ENCODE data around the gene RNU1-3. TPM values are rescaled to one million over a fixed set of nuclear protein-coding genes. Genes with fewer than 3 reads are reported as not detected.
"Not testable (repeated sequence)": the region's sequence is repeated elsewhere in the genome, so short reads cannot be mapped to it uniquely, and the experiment has no call there.

The RNU1-3 gene
- total and polyA plus RNA-seq, 4 donors: under 0.01 to 16.7 (median under 0.01) TPM; not detected in 1

- peak overlapping the region; percentile 62 to 78 for H3K27ac ChIP-seq (ENCODE audit: low read depth in 1 of 2, low read length in 2 of 2)
- H3K4me3 ChIP-seq (ENCODE audit: low read depth in 1 of 3, low read length in 3 of 3); H3K9ac ChIP-seq (ENCODE audit: low read depth in 1 of 2, low read length in 2 of 2); DNase-seq (ENCODE audit: low spot score); H3K36me3 ChIP-seq (ENCODE audit: control insufficient read depth in 4 of 4, insufficient read depth in 3 of 4, low read depth in 1 of 4, low read length in 3 of 4); H3K27me3 ChIP-seq (ENCODE audit: control insufficient read depth in 4 of 4, insufficient read depth in 4 of 4, low read length in 3 of 4); H3K9me3 ChIP-seq (ENCODE audit: control insufficient read depth in 4 of 4, low read length in 3 of 4): not testable (repeated sequence)
- 37% methylated on average over 4 of the region's 7 CpGs for WGBS
- peaks cover 0 to 14% (median 4%) of the 10 kb centered on the region in 4 donors for H3K4me1 ChIP-seq (ENCODE audit: control insufficient read depth in 4 of 4, insufficient read depth in 4 of 4, low read length in 3 of 4)
- TF ChIP-seq HNF4A (conservative IDR thresholded peaks at IDR 0.05) (peak; percentile 59 to 67), RXRA (IDR thresholded peaks at IDR 0.05) (peak; percentile 54 to 63), MAX (IDR thresholded peaks at IDR 0.05) (peak; percentile 27), SP1 (IDR thresholded peaks at IDR 0.05) (peak; percentile 49), YY1 (IDR thresholded peaks at IDR 0.05) (peak; percentile 48)
Measured at GRCh38 chr1:16697152-16697551, 30.4 kb upstream of the RNU1-3 start.

GRCh38 chr1:16696507-16697150 lies 29.9 kb upstream of the RNU1-3 start:
- Histone ChIP-seq H3K4me1 (ENCODE audit: control insufficient read depth in 4 of 4, insufficient read depth in 4 of 4, low read length in 3 of 4) (peaks cover 0 to 14% (median 4%) of the 10 kb centered on the region in 4 donors), H3K4me3 (ENCODE audit: low read depth in 1 of 3, low read length in 3 of 3) (peak overlapping the region in 2 of 3 donors; percentile 27 to 37), H3K27ac (ENCODE audit: low read depth in 1 of 2, low read length in 2 of 2) (peak overlapping the region; percentile 62 to 78)
- 20% methylated on average over 28 of the region's 33 CpGs for WGBS
- H3K9me3 ChIP-seq (ENCODE audit: control insufficient read depth in 4 of 4, low read length in 3 of 4); H3K36me3 ChIP-seq (ENCODE audit: control insufficient read depth in 4 of 4, insufficient read depth in 3 of 4, low read depth in 1 of 4, low read length in 3 of 4); H3K27me3 ChIP-seq (ENCODE audit: control insufficient read depth in 4 of 4, insufficient read depth in 4 of 4, low read length in 3 of 4); H3K9ac ChIP-seq (ENCODE audit: low read depth in 1 of 2, low read length in 2 of 2): not testable (repeated sequence)
- peak; percentile 37 for DNase-seq (ENCODE audit: low spot score)
- peak; percentile 4 for TF ChIP-seq SP1 (IDR thresholded peaks at IDR 0.05)

GRCh38 chr1:16694308-16694702 lies 27.6 kb upstream of the RNU1-3 start:
- not testable (repeated sequence) for H3K4me3 ChIP-seq (ENCODE audit: low read depth in 1 of 3, low read length in 3 of 3); H3K9me3 ChIP-seq (ENCODE audit: control insufficient read depth in 4 of 4, low read length in 3 of 4); H3K27me3 ChIP-seq (ENCODE audit: control insufficient read depth in 4 of 4, insufficient read depth in 4 of 4, low read length in 3 of 4); H3K36me3 ChIP-seq (ENCODE audit: control insufficient read depth in 4 of 4, insufficient read depth in 3 of 4, low read depth in 1 of 4, low read length in 3 of 4); H3K27ac ChIP-seq (ENCODE audit: low read depth in 1 of 2, low read length in 2 of 2); DNase-seq (ENCODE audit: low spot score); H3K9ac ChIP-seq (ENCODE audit: low read depth in 1 of 2, low read length in 2 of 2)
- WGBS: no CpG with 5 or more reads among the region's 16 CpGs
- H3K4me1 ChIP-seq (ENCODE audit: control insufficient read depth in 4 of 4, insufficient read depth in 4 of 4, low read length in 3 of 4): peaks cover 0 to 14% (median 4%) of the 10 kb centered on the region in 4 donors

- peaks cover 0 to 14% (median 4%) of the 10 kb centered on the region in 4 donors for H3K4me1 ChIP-seq (ENCODE audit: control insufficient read depth in 4 of 4, insufficient read depth in 4 of 4, low read length in 3 of 4)
- H3K27me3 ChIP-seq (ENCODE audit: control insufficient read depth in 4 of 4, insufficient read depth in 4 of 4, low read length in 3 of 4); H3K9ac ChIP-seq (ENCODE audit: low read depth in 1 of 2, low read length in 2 of 2); H3K36me3 ChIP-seq (ENCODE audit: control insufficient read depth in 4 of 4, insufficient read depth in 3 of 4, low read depth in 1 of 4, low read length in 3 of 4); H3K4me3 ChIP-seq (ENCODE audit: low read depth in 1 of 3, low read length in 3 of 3); H3K9me3 ChIP-seq (ENCODE audit: control insufficient read depth in 4 of 4, low read length in 3 of 4); H3K27ac ChIP-seq (ENCODE audit: low read depth in 1 of 2, low read length in 2 of 2); DNase-seq (ENCODE audit: low spot score): not testable (repeated sequence)
- WGBS: 67% methylated on average over 45 of the region's 96 CpGs
Measured at GRCh38 chr1:16693449-16694307, 26.9 kb upstream of the RNU1-3 start.

GRCh38 chr1:16692717-16693448 lies 26.1 kb upstream of the RNU1-3 start:
- H3K36me3 ChIP-seq (ENCODE audit: control insufficient read depth in 4 of 4, insufficient read depth in 3 of 4, low read depth in 1 of 4, low read length in 3 of 4); DNase-seq (ENCODE audit: low spot score); H3K9me3 ChIP-seq (ENCODE audit: control insufficient read depth in 4 of 4, low read length in 3 of 4); H3K9ac ChIP-seq (ENCODE audit: low read depth in 1 of 2, low read length in 2 of 2); H3K27ac ChIP-seq (ENCODE audit: low read depth in 1 of 2, low read length in 2 of 2); H3K27me3 ChIP-seq (ENCODE audit: control insufficient read depth in 4 of 4, insufficient read depth in 4 of 4, low read length in 3 of 4); H3K4me3 ChIP-seq (ENCODE audit: low read depth in 1 of 3, low read length in 3 of 3): not testable (repeated sequence)
- WGBS: 68% methylated on average over 30 of the region's 79 CpGs
- H3K4me1 ChIP-seq (ENCODE audit: control insufficient read depth in 4 of 4, insufficient read depth in 4 of 4, low read length in 3 of 4): peaks cover 0 to 11% (median 6%) of the 10 kb centered on the region in 4 donors

GRCh38 chr1:16692283-16692682 lies 25.5 kb upstream of the RNU1-3 start:
- H3K4me3 ChIP-seq (ENCODE audit: low read depth in 1 of 3, low read length in 3 of 3); H3K27me3 ChIP-seq (ENCODE audit: control insufficient read depth in 4 of 4, insufficient read depth in 4 of 4, low read length in 3 of 4); H3K9me3 ChIP-seq (ENCODE audit: control insufficient read depth in 4 of 4, low read length in 3 of 4); H3K27ac ChIP-seq (ENCODE audit: low read depth in 1 of 2, low read length in 2 of 2); H3K36me3 ChIP-seq (ENCODE audit: control insufficient read depth in 4 of 4, insufficient read depth in 3 of 4, low read depth in 1 of 4, low read length in 3 of 4); H3K9ac ChIP-seq (ENCODE audit: low read depth in 1 of 2, low read length in 2 of 2): not testable (repeated sequence)
- DNase-seq (ENCODE audit: low spot score): peak; percentile 23
- peaks cover 0 to 13% (median 8%) of the 10 kb centered on the region in 4 donors for H3K4me1 ChIP-seq (ENCODE audit: control insufficient read depth in 4 of 4, insufficient read depth in 4 of 4, low read length in 3 of 4)
- WGBS: 66% methylated on average over 13 of the region's 39 CpGs

- not testable (repeated sequence) for DNase-seq (ENCODE audit: low spot score); H3K27ac ChIP-seq (ENCODE audit: low read depth in 1 of 2, low read length in 2 of 2); H3K36me3 ChIP-seq (ENCODE audit: control insufficient read depth in 4 of 4, insufficient read depth in 3 of 4, low read depth in 1 of 4, low read length in 3 of 4); H3K9me3 ChIP-seq (ENCODE audit: control insufficient read depth in 4 of 4, low read length in 3 of 4); H3K27me3 ChIP-seq (ENCODE audit: control insufficient read depth in 4 of 4, insufficient read depth in 4 of 4, low read length in 3 of 4); H3K4me1 ChIP-seq (ENCODE audit: control insufficient read depth in 4 of 4, insufficient read depth in 4 of 4, low read length in 3 of 4); H3K9ac ChIP-seq (ENCODE audit: low read depth in 1 of 2, low read length in 2 of 2); H3K4me3 ChIP-seq (ENCODE audit: low read depth in 1 of 3, low read length in 3 of 3)
- 94% methylated on average over 8 of the region's 13 CpGs for WGBS
Measured at GRCh38 chr1:16690971-16691682, 24.4 kb upstream of the RNU1-3 start.

Data from liver (tissue), 9 donors.